ENCODE results near the gene HRG. TPM values are rescaled to one million over a fixed set of nuclear protein-coding genes. Genes with fewer than 3 reads are reported as not detected.

The HRG gene
- total and polyA plus RNA-seq, 2 of the 8 experiments (the other 6 are each of a cell fraction or from before 2014, with no cell fraction given) = 0.03 to 0.15 TPM

GRCh38 chr3:186622651-186623310, 43.0 kb upstream of the HRG start:
- DNase-seq (ENCODE audit: low read depth in 1 of 2, low spot score in 2 of 2) (no peak), FAIRE-seq (no peak)
- Histone ChIP-seq H2BK12ac (ENCODE audit: low read depth, low read length) (no peak overlapping the region), H3K23me2 (ENCODE audit: low read depth, low read length) (peaks cover 1% of the 10 kb centered on the region; the same call in 1 of the 2 replicates), H3K18ac (ENCODE audit: extremely low read depth, low read length) (no peak overlapping the region), H3K79me2 (ENCODE audit: control insufficient read depth in 1 of 2, insufficient read depth in 2 of 2, low read length in 2 of 2) (no peaks in the 10 kb centered on the region), H3K56ac (replicated peaks; ENCODE audit: insufficient read length, low read depth, low read length) (no peak overlapping the region), H3K9me3 (ENCODE audit: insufficient read depth in 2 of 2, low read depth in 1 of 2, low read length in 1 of 2) (no peaks in the 10 kb centered on the region), H3K4me2 (ENCODE audit: insufficient read depth in 1 of 2, low read depth in 2 of 2, low read length in 2 of 2) (no peak overlapping the region), H3K4me3 (ENCODE audit: extremely low read depth in 1 of 4, insufficient read depth in 2 of 4, low read depth in 3 of 4, low read length in 4 of 4) (no peak overlapping the region), H4K91ac (replicated peaks; ENCODE audit: insufficient read length, low read length) (no peak overlapping the region), H4K5ac (ENCODE audit: insufficient read length, low read depth, low read length) (no peak overlapping the region), H3K27ac (ENCODE audit: low read depth, low read length) (no peak overlapping the region), H3K23ac (ENCODE audit: insufficient read length) (no peak overlapping the region), H4K8ac (ENCODE audit: extremely low read depth, insufficient read depth, low read length) (no peak overlapping the region), H3K79me1 (ENCODE audit: low read depth, low read length) (no peaks in the 10 kb centered on the region), H2BK120ac (replicated peaks; ENCODE audit: low read depth, low read length) (no peak overlapping the region), H3K14ac (ENCODE audit: insufficient read length) (no peak overlapping the region), H3K9ac (replicated peaks in 1 of 4; ENCODE audit: extremely low read depth in 1 of 4, low read depth in 3 of 4, low read length in 3 of 4) (no peak overlapping the region), H3K4me1 (replicated peaks in 1 of 4; ENCODE audit: control insufficient read depth in 3 of 4, insufficient read depth in 4 of 4, low read length in 3 of 4) (no peaks in the 10 kb centered on the region), H4K20me1 (replicated peaks in 1 of 2; ENCODE audit: control insufficient read depth in 1 of 2, insufficient read depth in 2 of 2, low read length in 2 of 2) (no peaks in the 10 kb centered on the region), H2BK15ac (ENCODE audit: low read length) (no peak overlapping the region), H2AFZ (ENCODE audit: low read length) (no peak overlapping the region), H3K4ac (replicated peaks; ENCODE audit: insufficient read length, low read depth, low read length) (no peak overlapping the region), H2BK20ac (ENCODE audit: low read length) (no peak overlapping the region), H2BK5ac (ENCODE audit: low read depth, low read length) (no peak overlapping the region), H2AK5ac (ENCODE audit: low read depth, low read length) (no peak overlapping the region), H3K36me3 (ENCODE audit: control insufficient read depth in 2 of 4, insufficient read depth in 4 of 4, low read length in 3 of 4) (no peaks in the 10 kb centered on the region), H3K27me3 (replicated peaks in 1 of 4; ENCODE audit: control insufficient read depth in 3 of 4, extremely low read depth in 1 of 4, insufficient read depth in 3 of 4, low read length in 3 of 4) (peaks cover 0 to 2% (median 0%) of the 10 kb centered on the region in 4 experiments; a peak in 1 of 7 replicates)
- ChIA-PET POLR2A (ENCODE audit: partially characterized antibody) (interaction anchor here (3.5 kb wide), 1 partner anchor 161 kb away, joined by 17 read pairs; the partner anchor contains the start of gene EIF4A2), CTCF (ENCODE audit: partially characterized antibody) (interaction anchor here (0.7 to 6.1 kb wide), 6 partner anchors 8 to 1056 kb away, joined by 3 to 67 read pairs (median 4); partner anchors contain the start of gene AHSG)
- TF ChIP-seq POLR2A (IDR thresholded peaks at IDR 0.05; ENCODE audit: control extremely low read depth in 1 of 2, low read depth in 2 of 2, low read length in 2 of 2) = no peak
- no peak for TF ChIP-seq HDAC6 (IDR thresholded peaks at IDR 0.05; ENCODE audit: low read depth, low read length)
- TF ChIP-seq POLR2AphosphoS5 (IDR thresholded peaks at IDR 0.05; ENCODE audit: low read depth, low read length) = no peak
- no peak for TF ChIP-seq TEAD4 (IDR thresholded peaks at IDR 0.05; ENCODE audit: low read depth, low read length)
- no peak for TF ChIP-seq GTF2F1 (IDR thresholded peaks at IDR 0.05; ENCODE audit: borderline replicate concordance, low read depth, low read length)
- 79% methylated on average over 2 of the region's 2 CpGs; no CpG with 5 or more reads in 1 of the 2 experiments for WGBS, 2 experiments (ENCODE audit: extremely low coverage in 1 of 2, insufficient coverage in 1 of 2, insufficient read length in 1 of 2, insufficient replicate concordance in 2 of 2, low coverage in 1 of 2, low lambda C conversion rate in 2 of 2, missing lambda C conversion rate in 1 of 2)
